Right lobe of liver (tissue), 6 donors: ENCODE data around the gene COG8. TPM values are rescaled to one million over a fixed set of nuclear protein-coding genes. Genes with fewer than 3 reads are reported as not detected.

ENCODE experiments used
- ATAC-seq, 4 donors: fragments of 200-7000 bp; cut with Tn5 transposase; one replicate each; pipeline ENCODE4 v1.9.1; 2020; ENCODE audit warnings: mild to moderate bottlenecking in 4 of 4, moderate library complexity in 4 of 4
- DNase-seq, 3 donors: peaks; one replicate each; pipeline ENCODE4 v3.0.0-alpha.2; 2020
- H3K27ac ChIP-seq, 3 donors: fragments of 200-600 bp; one replicate each; pipeline ENCODE4 v1.8.0; 2022
- H3K27me3 ChIP-seq, 2 donors: fragments of 200-600 bp; one replicate each; pipeline ENCODE4 v1.8.0; 2022
- H3K36me3 ChIP-seq, 4 donors: fragments of 200-600 bp; sonication (generic) in 1 of 4; one replicate each; pipeline versions ENCODE4 v1.5.1 to v1.8.0; 2017 to 2022; ENCODE audit warnings: control low read depth in 1 of 4
- H3K4me1 ChIP-seq, 4 donors: fragments of 200-600 bp; sonication (generic) in 1 of 4; one replicate each; pipeline versions ENCODE4 v1.5.1 to v1.8.0; 2017 to 2022; ENCODE audit warnings: control low read depth in 1 of 4
- H3K4me3 ChIP-seq, 3 donors: fragments of 200-600 bp; one replicate each; pipeline ENCODE4 v1.8.0; 2022
- H3K9me3 ChIP-seq, 4 donors: fragments of 200-600 bp; sonication (generic) in 1 of 4; one replicate each; pipeline versions ENCODE4 v1.5.1 to v1.8.0; 2017 to 2022; ENCODE audit warnings: control low read depth in 1 of 4
- POLR2A ChIP-seq: fragments of 450-650 bp; IDR thresholded peaks from one replicate; pipeline ENCODE4 v1.6.1; 2017; ENCODE audit warnings: antibody characterized with exemption, mild to moderate bottlenecking
- WGBS: methylation state at CpG from one replicate; pipeline ENCODE4 v1.1.6; 2018; ENCODE audit warnings: low coverage, low lambda C conversion rate; ENCODE audit not compliant: insufficient coverage; ENCODE audit errors: missing lambda C conversion rate; 5-methylcytosine and 5-hydroxymethylcytosine counted together
- intact Hi-C, 2 donors: fragments of 100-400 bp; cut with DNase I; formaldehyde crosslinking; loops; one replicate each; pipeline versions ENCODE4 v1.11.2 to v1.14.1; 2022
- total RNA-seq, 6 experiments: library from RNA; depleted of rRNA in 2 of 6; stranded (reverse); fragments of >200 nt in 2 of 6; fragmentation: NEBNext Ultra II Directional in 3 of 6; extraction: Animal tissue kit (Norgen Biotek cat#: 25700) in 3 of 6; gene quantifications; one replicate each; pipeline versions ENCODE4 v1.1.0 to v1.2.4, GENCODE V29; 2016 to 2023
- TF ChIP-seq, protein P1 (sequence below), 4 donors: fragments of 200-600 bp in 3 of 4; fragments of 450-650 bp in 1 of 4; IDR thresholded peaks; one replicate each; pipeline versions ENCODE4 v1.5.1 to v1.8.0; 2016 to 2022; ENCODE audit warnings: antibody characterized with exemption in 4 of 4, mild to moderate bottlenecking in 2 of 4
- donor health status: DM: no; HTN: yes; CAD: no.
- donor health status: DM: no; HTN: no; CAD: no.
- donor health status: DM: no; HTN: no; CAD: no.
- donor health status: DM: no; HTN: yes; CAD: no.
- donor health status: DM: no; HTN: yes; CAD: no.

COG8 gene
- total RNA-seq, 6 experiments from 2014 or later, result 16.0 to 35.5 (median 25.3) TPM

DNA sequence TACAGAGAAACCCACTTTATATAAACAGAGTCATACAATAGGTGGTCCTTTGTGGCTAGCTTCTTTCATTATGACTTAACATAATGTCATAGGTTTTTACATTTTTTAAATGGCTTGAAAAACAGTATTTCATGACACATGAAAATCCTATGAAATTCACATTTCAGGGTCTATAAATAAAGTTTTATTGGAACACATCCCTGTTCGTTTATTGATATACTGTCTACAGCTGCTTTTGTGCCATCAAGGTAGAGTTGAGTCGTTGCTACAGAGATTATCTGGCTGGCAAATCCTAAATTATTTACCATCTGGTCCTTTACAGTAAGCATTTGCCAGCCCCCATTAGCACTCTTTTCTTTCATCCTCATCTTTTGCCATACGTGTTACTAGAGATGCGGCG lies 25.9 kb downstream of the COG8 start:
- Histone ChIP-seq H3K36me3 (peaks cover 0 to 19% (median 7%) of the 10 kb centered on the region in 4 donors), H3K27me3 (no peaks in the 10 kb centered on the region), H3K9me3 (no peaks in the 10 kb centered on the region), H3K27ac (peak overlapping the region in 1 of 3 donors; percentile 15), H3K4me3 (no peak overlapping the region), H3K4me1 (peaks cover 0 to 57% (median 24%) of the 10 kb centered on the region in 4 donors)
- DNase-seq (peak in 1 of 3 donors; percentile 7), ATAC-seq (no peak)
- TF ChIP-seq, protein P1, sequence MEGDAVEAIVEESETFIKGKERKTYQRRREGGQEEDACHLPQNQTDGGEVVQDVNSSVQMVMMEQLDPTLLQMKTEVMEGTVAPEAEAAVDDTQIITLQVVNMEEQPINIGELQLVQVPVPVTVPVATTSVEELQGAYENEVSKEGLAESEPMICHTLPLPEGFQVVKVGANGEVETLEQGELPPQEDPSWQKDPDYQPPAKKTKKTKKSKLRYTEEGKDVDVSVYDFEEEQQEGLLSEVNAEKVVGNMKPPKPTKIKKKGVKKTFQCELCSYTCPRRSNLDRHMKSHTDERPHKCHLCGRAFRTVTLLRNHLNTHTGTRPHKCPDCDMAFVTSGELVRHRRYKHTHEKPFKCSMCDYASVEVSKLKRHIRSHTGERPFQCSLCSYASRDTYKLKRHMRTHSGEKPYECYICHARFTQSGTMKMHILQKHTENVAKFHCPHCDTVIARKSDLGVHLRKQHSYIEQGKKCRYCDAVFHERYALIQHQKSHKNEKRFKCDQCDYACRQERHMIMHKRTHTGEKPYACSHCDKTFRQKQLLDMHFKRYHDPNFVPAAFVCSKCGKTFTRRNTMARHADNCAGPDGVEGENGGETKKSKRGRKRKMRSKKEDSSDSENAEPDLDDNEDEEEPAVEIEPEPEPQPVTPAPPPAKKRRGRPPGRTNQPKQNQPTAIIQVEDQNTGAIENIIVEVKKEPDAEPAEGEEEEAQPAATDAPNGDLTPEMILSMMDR (IDR thresholded peaks at IDR 0.05), result no peak
- TF ChIP-seq POLR2A, result no peak
- intact Hi-C loops, result no loop called here
- WGBS, result 93% methylated on average over 5 of the region's 5 CpGs

DNA sequence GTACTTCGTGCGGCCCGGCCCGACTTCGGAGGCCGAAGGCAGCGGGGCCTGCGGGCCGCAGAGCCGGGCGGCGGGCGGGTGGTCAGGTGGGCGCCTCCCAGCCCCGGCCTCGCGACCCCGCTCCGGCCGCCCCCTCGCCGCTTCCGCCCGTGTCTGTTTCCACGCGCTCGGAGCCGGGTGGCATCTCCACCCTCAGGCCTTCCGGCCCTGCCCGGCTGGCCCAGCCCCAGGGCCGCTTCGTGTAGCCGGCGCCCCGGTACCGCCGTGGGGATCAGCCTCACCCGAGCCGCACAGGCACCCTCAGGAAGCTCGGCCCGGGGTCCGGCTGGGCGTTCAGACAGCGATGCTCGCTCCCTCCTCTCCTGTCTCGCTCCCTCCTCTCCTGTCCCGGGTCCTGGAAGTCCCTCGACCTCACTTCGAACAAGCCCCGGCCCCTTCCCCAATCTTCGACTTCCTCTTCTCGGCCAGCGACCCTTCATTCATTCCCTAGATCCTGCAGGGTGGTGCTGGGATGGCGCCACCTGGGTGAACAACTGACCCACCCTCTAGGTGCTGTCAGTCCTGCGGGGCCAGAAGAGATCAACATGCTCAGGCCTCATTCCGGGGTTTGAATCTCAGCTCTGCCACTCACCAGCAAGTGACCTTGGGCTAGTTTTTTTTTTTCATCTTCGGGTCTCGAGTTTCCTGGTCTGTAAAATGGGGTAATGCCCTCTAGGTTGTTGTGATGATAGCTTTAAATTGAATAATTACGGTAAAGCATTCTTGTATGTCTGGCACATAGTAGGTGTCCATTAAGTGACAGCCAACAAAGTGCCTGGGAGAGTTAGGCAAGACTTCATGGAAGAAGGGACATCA lies 27.6 kb downstream of the COG8 start:
- peak; percentile 58 to 72 (median 72) for DNase-seq
- intact Hi-C loops, result no loop called here
- H3K9me3 ChIP-seq, result no peaks in the 10 kb centered on the region
- peak; percentile 9 to 29 (median 26) for ATAC-seq
- peak; percentile 40 for TF ChIP-seq POLR2A
- TF ChIP-seq, protein P1 (IDR thresholded peaks at IDR 0.05), result no peak
- H3K4me3 ChIP-seq, result peak overlapping the region; percentile 90 to 94 (median 92)
- peak overlapping the region; percentile 91 to 95 (median 92) for H3K27ac ChIP-seq
- peaks cover 0 to 9% (median 4%) of the 10 kb centered on the region in 4 donors for H3K36me3 ChIP-seq
- WGBS, result 2% methylated on average over 16 of the region's 59 CpGs
- H3K4me1 ChIP-seq, result peaks cover 0 to 46% (median 21%) of the 10 kb centered on the region in 4 donors
- H3K27me3 ChIP-seq, result no peaks in the 10 kb centered on the region

DNA sequence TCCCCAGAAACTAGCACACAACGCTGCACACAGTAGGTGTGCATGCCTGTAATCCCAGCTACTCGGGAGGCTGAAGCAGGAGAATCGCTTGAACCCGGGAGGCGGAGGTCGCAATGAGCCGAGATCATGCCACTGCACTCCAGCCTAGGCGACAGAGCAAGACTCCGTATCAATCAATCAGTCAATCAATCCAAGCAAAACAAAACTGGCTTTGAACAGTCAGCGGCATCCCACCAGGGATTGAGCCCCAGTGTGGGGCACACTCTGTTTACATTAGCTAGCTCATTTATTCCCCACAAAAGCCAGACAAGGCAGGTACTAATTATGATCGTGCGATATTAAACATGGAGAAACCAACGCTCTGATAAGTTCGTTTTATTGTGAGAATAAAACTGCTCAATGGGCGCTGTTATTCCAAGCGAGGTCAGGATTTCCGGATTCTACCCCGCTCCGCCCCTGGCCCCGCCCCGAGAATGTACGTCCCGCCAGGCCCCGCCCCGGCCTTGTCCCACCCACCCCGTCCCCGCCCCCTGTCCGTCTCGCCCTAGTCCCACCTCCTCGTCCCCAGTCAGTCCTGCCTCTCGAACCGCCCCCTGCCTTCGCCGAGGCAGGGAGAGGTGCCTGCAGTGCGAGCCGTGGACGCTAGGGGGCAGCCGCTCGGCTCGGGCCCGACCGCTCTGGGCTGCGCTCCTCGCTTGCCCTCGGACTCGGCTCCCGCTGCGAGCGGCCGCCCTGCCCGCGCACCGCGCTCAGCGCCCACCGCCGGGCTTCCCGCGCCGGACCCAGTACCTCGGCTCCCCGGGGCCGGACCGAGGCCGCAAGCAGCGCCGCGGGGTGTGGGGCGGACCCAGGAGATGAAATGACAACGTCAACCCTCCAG lies 28.5 kb downstream of the COG8 start, which contains the start of gene VPS4A:
TSS of gene VPS4A (plus strand) at position 698 of the 880 bp plus-strand sequence. CDS start at position 860, 162 bp downstream.
- peak within 1 kb of the TSS; percentile 90 to 94 (median 92) for H3K4me3 ChIP-seq
- DNase-seq (peak; percentile 96 to 98 (median 97)), ATAC-seq (peak; percentile 88 to 97 (median 92))
- H3K9me3 ChIP-seq, result no peaks in the 10 kb centered on the region
- H3K4me1 ChIP-seq, result peaks cover 0 to 37% (median 17%) of the 10 kb centered on the region in 4 donors
- no peaks in the 10 kb centered on the region for H3K27me3 ChIP-seq
- H3K36me3 ChIP-seq, result peaks cover 0 to under 1% (median 0%) of the 10 kb centered on the region in 4 donors
- intact Hi-C loops, result no loop called here
- 39% methylated on average over 14 of the region's 70 CpGs for WGBS
- H3K27ac ChIP-seq, result peak within 1 kb of the TSS; percentile 91 to 95 (median 92)
- peak; percentile 86 for TF ChIP-seq POLR2A
- TF ChIP-seq, protein P1 (IDR thresholded peaks at IDR 0.05), result peak; percentile 83 to 97 (median 90)

DNA sequence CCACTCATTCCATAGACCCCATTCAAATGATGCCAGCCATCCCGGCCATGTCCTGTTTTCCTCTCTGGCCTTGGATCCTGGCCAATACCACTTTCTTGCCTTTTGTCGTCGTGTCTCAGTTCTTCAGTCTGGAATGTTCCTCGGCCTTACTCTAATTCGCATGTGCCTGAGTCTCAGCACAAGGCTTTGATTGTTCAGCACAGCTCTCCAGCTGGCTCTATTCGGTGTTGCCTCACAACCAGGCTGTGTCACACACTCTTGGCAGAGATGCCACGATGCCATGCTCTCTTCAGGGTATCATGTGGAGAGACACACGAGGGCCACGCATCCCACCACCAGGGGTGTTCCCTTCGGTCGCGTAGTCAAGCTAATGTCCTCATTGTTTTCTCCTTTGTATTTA lies 30.0 kb downstream of the COG8 start:
- WGBS, result 77% methylated on average over 9 of the region's 12 CpGs
- no peak overlapping the region for H3K4me3 ChIP-seq
- no peak for ATAC-seq
- no peak for TF ChIP-seq POLR2A
- TF ChIP-seq, protein P1 (IDR thresholded peaks at IDR 0.05), result no peak
- no peaks in the 10 kb centered on the region for H3K27me3 ChIP-seq
- no peak overlapping the region for H3K27ac ChIP-seq
- peaks cover 0 to 21% (median 9%) of the 10 kb centered on the region in 4 donors for H3K4me1 ChIP-seq
- H3K9me3 ChIP-seq, result no peaks in the 10 kb centered on the region
- peak in 2 of 3 donors; percentile 46 for DNase-seq
- H3K36me3 ChIP-seq, result no peaks in the 10 kb centered on the region
- intact Hi-C loops, result no loop called here
